SK-MEL-5 (cell line): ENCODE measurements around the gene RNF123. TPM values are rescaled to one million over a fixed set of nuclear protein-coding genes. Genes with fewer than 3 reads are reported as not detected.
"Not testable (repeated sequence)": the region's sequence is repeated elsewhere in the genome, so short reads cannot be mapped to it uniquely, and the experiment has no call there.

ENCODE experiments used
- DNase-seq: peaks from one replicate; pipeline ENCODE4 v3.0.0-alpha.2; 2016; ENCODE audit warnings: low read depth, low spot score
- in situ Hi-C: cut with HindIII; loops from 2 replicates; pipeline ENCODE4 v1.10.0; 2016; ENCODE audit warnings: low sequenced_read_pairs, high pct_unique_total_duplicates, low pct_unique_long_range_greater_than_20kb
- small RNA-seq, 2 experiments: library from RNA; depleted of rRNA; stranded (forward); fragments of <200 nt; gene quantifications; one replicate each; pipeline ENCODE3, GENCODE V24; 2014
- total RNA-seq: library from RNA; depleted of rRNA; stranded (reverse); fragments of >200 nt; shearing (Covaris generic); gene quantifications from 2 replicates; pipeline ENCODE4 v1.2.3, GENCODE V29; 2014; rRNA removed

RNF123 gene
- total RNA-seq, 1 experiment from 2014 or later: 33.5 TPM

DNA sequence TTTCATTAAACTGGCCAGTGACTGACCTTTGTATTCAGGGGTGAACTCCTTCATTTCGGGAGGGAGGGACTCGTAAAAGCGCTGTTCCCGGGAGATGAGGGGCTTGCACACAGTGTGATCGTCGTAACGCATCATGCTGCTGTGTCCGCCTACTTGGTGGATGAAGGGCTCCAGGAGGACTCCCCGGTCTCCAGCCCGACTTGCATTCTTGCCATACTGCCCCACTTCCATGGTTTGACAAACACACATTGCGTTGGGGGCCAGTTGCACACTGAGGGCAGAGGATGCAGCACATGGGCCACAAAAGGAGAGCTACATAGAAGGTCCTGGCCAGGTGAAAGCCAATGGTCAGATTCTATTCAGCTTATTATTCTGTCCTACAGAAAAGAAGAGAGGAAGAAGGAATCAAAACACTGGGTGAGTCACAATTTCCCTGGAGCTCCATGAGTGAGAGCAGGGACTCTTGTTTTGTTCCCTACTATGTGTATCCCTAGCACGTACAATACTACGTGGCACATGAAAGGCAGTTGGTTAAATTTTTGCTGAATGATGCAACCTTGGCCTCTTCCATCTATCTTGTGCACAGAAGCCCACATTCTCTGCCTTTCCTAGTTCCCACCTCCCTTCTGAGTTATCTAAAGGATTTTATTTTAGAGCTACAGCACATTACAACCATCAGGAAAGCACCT, 58.6 kb downstream of the RNF123 start:
- DNase-seq: no peak
- in situ Hi-C loops: no loop called here

DNA sequence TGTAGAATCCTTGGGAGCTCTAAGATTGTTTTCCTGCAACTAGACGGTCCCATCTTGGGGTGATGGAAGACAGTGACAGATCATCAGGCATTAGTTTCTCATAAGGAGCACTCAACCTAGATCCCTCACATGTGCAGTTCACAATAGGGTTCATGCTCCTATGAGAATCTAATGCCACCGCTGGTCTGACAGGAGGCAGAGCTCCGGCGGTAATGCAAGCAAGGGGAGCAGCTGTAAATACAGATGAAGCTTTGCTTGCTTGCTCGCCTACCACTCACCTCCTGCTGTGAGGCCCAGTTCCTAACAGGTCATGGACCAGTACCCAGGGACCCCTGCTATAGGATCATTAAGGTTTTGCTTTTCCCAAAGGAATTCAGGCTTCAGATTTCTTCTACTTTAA, 59.5 kb downstream of the RNF123 start:
- DNase-seq, in situ Hi-C loops: not testable (repeated sequence)

DNA sequence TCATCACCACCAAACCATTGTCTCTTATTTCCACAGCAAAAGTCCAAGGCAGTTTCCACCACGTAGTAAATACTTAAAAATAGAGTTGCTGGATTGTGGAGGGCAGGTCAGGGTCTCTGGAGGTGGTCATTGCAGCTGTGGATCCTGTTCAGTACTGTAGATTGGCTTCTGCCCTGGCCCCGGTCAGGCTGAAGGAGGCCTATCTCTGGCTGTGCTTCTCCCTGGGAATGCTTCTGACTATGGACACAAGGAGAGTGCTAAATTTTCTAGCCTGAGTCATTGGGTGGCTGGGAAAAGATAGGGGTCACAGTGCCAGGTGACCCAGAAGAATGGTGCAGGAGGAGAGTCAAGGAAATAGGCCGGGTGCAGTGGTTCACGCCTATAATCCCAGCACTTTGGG, 60.7 kb downstream of the RNF123 start:
- DNase-seq: no peak
- in situ Hi-C loops: no loop called here

DNA sequence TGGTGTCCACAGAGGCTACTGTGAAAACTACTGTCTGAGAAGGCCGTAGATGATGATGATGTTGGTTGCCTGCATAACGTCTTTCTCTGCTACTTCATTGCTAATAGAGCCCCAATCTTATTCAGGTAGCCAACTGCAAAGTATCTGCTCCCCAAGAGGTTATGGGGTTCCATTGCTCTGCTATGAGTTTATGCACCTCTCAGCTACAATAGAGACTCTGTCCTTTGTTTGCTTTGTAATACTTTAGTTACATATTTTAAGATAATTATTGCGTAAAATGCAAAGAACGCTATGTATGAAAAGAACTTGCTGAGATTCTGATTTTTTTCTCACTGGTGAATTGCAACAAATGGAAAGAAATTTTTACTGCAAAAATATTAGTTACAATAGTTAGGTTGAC, 62.1 kb downstream of the RNF123 start:
- DNase-seq: no peak
- in situ Hi-C loops: no loop called here

DNA sequence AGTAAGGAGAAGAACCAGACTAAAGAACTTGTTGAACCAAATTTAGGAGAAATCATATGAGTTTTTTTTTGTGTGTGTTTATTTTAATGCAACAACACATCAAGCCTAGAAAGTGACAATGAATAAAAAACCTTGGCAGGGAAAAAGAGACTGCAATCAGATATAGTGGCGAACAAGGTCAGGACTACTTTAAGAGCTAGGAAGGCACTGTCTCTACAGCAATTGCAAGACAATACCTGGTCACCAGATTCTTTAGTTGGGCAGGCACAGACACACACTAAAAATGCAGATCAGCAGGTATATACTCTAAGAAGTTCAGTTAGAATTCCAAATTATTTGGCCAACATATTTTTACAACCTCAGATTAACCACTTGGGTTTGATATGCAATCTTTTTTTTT, 65.2 kb downstream of the RNF123 start:
- DNase-seq: no peak

DNA sequence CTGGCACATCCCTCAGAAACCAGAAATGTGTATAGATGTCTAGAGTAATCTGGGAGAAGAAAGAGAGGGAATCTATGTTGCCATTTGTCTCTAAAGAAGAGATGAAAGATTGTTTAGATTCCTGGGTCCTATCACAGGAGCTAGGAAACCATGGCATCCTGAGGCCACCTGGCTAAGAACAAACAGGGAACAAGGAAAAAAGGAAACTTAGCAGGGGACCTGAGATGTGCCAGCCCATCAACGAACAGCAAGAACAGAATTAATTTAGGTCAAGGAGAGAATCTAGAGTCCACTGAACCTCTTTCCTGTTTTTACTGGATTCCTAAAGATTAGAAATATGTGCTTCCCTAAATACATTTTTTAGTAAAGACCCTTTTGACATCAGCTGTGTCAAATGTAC, 66.7 kb downstream of the RNF123 start:
- DNase-seq: no peak
- in situ Hi-C loops: no loop called here

More for the DNA sequence above, 65.2 kb downstream of the RNF123 start:
- in situ Hi-C loops: no loop called here

DNA sequence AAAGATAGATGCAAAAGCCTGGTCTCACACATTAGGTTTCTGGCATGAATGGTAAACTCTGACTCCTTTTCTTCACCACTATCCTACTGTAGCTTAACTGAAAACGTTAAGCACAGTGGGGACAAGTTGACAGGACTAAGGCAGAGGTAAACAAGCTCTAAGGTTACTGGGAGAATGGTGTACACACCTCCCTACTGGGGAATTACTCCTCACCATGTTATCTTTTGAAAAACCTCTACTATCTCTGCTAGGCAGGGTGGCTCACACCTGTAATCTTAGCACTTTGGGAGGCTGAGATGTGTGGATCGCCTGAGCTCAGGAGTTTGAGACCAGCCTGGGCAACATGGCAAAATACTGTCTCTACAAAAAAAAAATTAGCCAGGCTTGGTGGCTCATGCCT, 67.8 kb downstream of the RNF123 start:
- DNase-seq: no peak
- in situ Hi-C loops: no loop called here

DNA sequence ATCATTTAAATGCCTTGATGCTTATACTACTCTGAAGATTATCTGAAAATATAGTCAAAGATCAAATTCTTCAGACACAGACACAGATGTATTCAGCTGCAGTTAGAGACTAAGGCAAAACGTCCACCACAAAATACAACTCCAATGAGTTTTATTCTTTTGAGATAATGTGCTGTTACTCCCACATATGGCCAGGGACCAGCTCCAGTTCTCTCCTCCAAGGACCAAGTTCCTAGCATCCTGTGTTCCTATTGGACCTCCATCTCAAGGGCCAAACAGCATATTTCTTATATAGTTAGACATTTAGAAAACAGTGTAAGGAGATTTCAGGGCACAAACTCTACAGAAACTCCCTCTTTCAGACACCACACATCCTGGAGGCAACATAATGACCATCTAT, 69.9 kb downstream of the RNF123 start:
- DNase-seq: no peak
- in situ Hi-C loops: no loop called here

DNA sequence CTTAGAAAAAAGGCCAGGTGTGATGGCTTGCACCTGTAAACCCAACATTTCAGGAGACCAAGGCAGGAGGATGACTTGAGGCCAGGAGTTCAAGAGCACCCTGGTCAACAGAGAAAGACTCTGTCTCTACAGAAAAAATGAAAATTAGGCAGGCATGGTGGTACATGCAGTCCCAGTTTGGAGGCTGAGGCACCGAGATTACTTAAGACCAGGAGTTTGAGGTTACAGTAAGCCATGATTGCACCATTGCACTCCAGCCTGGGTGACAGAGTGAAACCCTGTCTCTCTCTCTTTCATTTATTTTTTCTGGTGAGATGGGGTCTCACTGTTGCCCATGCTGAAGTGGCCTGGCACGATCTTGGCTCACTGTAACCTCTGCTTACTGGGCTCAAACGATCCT, 72.3 kb downstream of the RNF123 start:
- no peak for DNase-seq
- in situ Hi-C loops: no loop called here

DNA sequence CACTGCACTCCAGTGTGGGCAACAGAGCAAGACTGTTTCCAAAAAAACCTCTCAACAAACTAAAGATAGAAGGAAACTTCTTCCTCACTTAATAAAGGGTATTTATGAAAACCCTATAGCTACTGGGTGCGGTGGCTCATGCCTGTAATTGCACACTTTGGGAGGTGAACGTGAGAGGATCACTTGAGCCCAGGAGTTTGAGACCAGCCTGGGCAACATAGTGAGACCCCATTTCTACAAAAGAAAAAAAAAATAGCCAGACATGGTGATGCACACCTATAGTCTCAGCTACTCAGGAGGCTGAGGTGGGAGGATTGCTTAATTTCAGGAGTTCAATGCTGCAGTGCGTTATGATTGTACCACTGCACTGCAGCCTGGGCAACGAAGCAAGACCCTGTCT, 74.6 kb downstream of the RNF123 start:
- in situ Hi-C loops: no loop called here
- DNase-seq: no peak

DNA sequence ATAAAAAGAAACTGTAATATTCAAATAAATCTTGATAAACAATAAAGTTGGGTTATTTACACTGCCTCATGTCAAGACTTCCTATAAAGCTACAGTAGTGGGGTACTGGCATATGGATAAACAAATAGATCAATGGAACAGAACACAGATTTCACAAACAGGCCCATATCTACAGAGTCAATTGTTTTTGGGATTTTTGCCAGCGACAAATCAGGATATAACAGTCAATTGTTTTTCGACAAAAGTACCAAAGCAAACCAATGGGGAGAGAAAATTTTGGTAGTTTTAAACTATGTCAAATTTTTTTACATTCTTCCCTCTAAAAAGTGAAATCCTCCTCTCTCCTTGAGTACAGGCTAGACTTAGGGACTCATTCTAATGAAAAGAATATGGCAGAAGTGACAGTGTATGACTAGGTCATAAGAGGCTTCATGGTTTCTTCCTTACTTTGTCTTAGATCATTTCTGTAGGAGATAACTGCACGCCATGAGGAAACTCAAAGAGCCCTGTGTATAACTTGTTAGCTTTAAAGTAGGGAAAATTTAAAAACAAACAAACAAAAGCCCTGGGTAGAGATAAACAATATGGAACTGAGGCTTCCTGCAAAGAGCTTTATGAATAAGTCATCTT, 80.0 kb downstream of the RNF123 start:
- in situ Hi-C loops: no loop called here
- DNase-seq: no peak

DNA sequence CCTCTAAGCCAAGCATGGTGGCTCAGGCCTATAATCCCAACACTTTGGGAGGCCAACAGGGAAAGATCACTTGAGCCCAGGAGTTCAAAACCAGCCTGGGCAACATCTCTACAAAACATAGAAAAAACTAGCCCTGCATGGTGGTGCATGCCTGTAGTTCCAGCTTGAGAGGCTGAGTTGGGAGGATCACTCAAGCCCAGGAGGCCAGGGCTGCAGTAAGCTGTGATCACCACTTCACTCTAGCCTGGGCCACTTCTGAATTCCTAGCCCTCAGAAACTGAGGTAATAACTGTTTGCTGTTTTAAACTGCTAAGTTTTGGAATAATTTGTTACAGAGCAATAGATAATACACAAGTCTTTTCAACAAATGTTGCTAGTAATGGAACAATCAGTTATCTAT, 80.6 kb downstream of the RNF123 start:
- no peak for DNase-seq
- in situ Hi-C loops: no loop called here

Small RNA genes within 50 kb of the gene (small RNA-seq; reads per million reads assigned to genes)
- gene AMIGO3 (0 reads per million in 2 experiments), gene COX6CP14 (0 reads per million in 2 experiments)

Other genes starting within 250 kb of the RNF123 start
- gene DAG1, start 219.3 kb upstream of the RNF123 start, total RNA-seq: 98.1 and 98.9 TPM in 2 replicates
- gene BSN, start 135.1 kb upstream of the RNF123 start, total RNA-seq: 0.11 and 0.40 TPM in 2 replicates
- 231 and 246 TPM in 2 replicates for gene APEH, start 15.2 kb upstream of the RNF123 start, total RNA-seq
- 4.3 and 5.4 TPM in 2 replicates for gene MST1, start 83 bp upstream of the RNF123 start, total RNA-seq
- 0.32 and 0.34 TPM in 2 replicates for gene AMIGO3, start 30.1 kb downstream of the RNF123 start, total RNA-seq
- 24.3 and 24.6 TPM in 2 replicates for gene GMPPB, start 34.4 kb downstream of the RNF123 start, total RNA-seq
- gene IP6K1, start 97.0 kb downstream of the RNF123 start, total RNA-seq: 22.8 and 25.6 TPM in 2 replicates
- not detected in 2 replicates for gene CDHR4, start 110.3 kb downstream of the RNF123 start, total RNA-seq
- 3.4 and 6.9 TPM in 2 replicates for gene INKA1, start 113.7 kb downstream of the RNF123 start, total RNA-seq
- gene UBA7, start 124.4 kb downstream of the RNF123 start, total RNA-seq: 1.8 and 4.1 TPM in 2 replicates
- gene TRAIP, start 167.0 kb downstream of the RNF123 start, total RNA-seq: 6.1 TPM in 2 replicates
- gene CAMKV, start 180.3 kb downstream of the RNF123 start, total RNA-seq: 0.32 and 0.58 TPM in 2 replicates
- gene MST1R, start 214.3 kb downstream of the RNF123 start, total RNA-seq: not detected in 2 replicates
- 8.0 and 9.4 TPM in 2 replicates for gene MON1A, start 240.3 kb downstream of the RNF123 start, total RNA-seq